ENCODE results near the gene AGBL4. TPM values are rescaled to one million over a fixed set of nuclear protein-coding genes. Genes with fewer than 3 reads are reported as not detected.

Gene AGBL4
- total RNA-seq, 1 donor = 0.10 TPM

DNA sequence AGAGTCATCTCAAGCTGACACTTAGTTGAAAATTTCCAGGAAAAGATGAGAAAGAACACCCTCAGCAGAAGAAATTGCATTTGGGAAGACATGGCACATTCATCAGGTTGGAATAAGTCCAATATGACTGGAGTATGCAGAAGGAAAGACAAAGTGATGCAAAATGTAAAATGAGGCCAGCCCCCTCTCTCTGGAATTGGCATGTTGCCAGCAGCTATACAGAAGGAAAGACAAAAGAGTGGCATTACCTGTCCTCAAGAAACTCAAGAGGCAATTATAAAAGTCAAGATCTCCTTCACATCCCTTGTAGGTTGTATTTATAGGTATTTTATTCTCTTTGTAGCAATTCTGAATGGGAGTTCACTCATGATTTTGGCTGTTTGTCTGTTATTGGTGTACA lies 426.3 kb downstream of the AGBL4 start:
- H3K9me3 ChIP-seq (ENCODE audit: low read depth, low read length) = no peaks in the 10 kb centered on the region
- no peaks in the 10 kb centered on the region for H3K4me1 ChIP-seq (ENCODE audit: insufficient read depth, low read length)
- no peak overlapping the region for H3K4me3 ChIP-seq (ENCODE audit: low read length)
- no peaks in the 10 kb centered on the region for H3K27me3 ChIP-seq (ENCODE audit: insufficient read depth, low read length)

DNA sequence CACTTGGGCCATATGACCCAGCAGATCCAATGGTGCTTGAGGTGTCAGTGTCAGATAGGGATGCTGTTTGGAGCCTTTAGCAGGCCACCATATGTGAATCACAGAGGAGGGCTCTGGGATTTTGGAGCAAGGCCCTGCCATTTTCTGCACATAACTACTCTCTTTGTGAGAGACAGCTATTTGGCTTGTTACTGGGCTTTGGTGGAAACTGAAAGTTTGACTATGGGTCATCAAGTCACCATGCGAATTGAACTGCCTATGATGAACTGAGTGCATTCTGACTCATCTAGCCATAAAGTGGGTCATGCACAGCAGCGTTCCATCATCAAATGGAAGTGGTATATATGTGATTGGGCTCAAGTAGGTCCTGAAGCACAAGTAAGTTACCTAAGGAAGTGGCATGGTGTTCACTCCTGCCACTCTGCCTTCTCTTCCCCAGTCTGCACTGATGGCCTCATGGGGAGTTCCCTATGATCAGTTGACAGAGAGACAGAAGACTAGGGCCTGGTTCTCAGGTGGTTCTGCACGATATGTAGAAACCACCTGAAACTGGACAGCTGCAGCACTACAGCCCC lies 447.3 kb downstream of the AGBL4 start:
- Histone ChIP-seq H3K4me1 (ENCODE audit: insufficient read depth, low read length) (no peaks in the 10 kb centered on the region), H3K4me3 (ENCODE audit: low read length) (no peak overlapping the region), H3K9me3 (ENCODE audit: low read depth, low read length) (peaks cover 11% of the 10 kb centered on the region), H3K27me3 (ENCODE audit: insufficient read depth, low read length) (no peaks in the 10 kb centered on the region)

DNA sequence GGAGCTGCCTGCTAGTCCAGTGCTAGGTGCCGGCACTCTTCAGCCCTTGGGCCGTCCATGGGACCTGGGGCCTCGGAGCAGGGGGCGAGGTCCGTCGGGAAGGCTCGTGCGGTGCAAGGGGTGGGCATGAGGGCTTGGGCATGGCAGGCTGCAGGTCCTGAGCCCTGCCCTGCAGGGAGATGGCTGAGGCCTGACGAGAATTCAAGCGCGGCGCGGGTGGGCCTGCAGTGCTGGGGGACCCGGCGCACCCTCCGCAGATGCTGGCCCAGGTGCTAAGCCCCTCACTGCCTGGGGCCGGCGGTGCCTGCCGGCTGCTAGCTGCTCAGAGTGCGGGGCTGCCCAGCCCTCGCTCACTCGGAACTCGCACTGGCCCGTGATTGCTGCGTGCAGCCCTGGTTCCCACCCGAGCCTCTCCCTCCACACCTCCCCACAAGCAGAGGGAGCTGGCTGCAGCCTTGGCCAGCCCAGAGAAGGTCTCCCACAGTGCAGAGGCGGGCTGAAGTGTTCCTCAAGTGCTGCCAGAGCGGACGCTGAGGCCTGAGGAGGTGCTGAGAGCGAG lies 467.0 kb downstream of the AGBL4 start:
- no peaks in the 10 kb centered on the region for H3K9me3 ChIP-seq (ENCODE audit: low read depth, low read length)
- H3K4me1 ChIP-seq (ENCODE audit: insufficient read depth, low read length) = no peaks in the 10 kb centered on the region
- no peak overlapping the region for H3K4me3 ChIP-seq (ENCODE audit: low read length)
- H3K27me3 ChIP-seq (ENCODE audit: insufficient read depth, low read length) = no peaks in the 10 kb centered on the region

DNA sequence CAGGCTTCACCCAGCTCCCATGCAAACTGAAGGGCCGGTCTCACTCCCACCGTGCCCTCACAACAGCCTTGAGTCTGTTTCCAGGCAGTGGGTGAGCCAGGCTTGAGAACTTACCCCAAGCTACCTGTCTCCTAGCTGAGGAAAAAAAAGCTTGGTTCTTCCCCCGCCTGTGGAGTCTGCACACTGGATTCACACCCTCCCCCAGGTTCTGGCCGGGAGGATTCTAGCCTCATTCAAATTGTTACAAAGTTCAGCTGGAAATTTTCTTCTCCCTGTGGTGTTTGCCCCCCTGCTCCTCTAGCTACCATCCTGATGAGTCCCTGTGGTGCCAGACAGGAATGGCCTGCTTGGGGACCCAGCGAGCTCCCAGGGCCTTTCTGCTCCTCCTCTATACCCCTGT lies 471.7 kb downstream of the AGBL4 start:
- no peaks in the 10 kb centered on the region for H3K4me1 ChIP-seq (ENCODE audit: insufficient read depth, low read length)
- H3K27me3 ChIP-seq (ENCODE audit: insufficient read depth, low read length) = no peaks in the 10 kb centered on the region
- no peak overlapping the region for H3K4me3 ChIP-seq (ENCODE audit: low read length)
- H3K9me3 ChIP-seq (ENCODE audit: low read depth, low read length) = no peaks in the 10 kb centered on the region

DNA sequence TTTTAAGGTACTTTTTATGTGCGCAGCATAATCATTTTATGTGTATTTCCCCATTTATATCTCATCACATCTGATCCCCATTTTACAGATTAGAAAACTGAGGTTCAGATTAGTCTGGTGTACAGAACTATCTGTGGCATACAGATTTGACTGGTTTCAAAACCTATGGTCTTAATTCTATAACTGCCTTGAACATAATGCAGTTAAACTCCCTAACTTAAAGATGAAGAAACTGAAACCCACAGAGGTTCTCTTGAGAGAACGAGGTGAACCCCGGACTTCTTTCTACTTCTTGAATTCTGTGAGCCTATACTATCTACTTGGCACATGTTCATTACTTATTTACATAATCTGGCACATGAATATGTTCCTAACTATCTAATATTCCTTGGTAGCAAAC lies 479.1 kb downstream of the AGBL4 start:
- no peaks in the 10 kb centered on the region for H3K4me1 ChIP-seq (ENCODE audit: insufficient read depth, low read length)
- H3K9me3 ChIP-seq (ENCODE audit: low read depth, low read length) = peaks cover 6% of the 10 kb centered on the region
- H3K4me3 ChIP-seq (ENCODE audit: low read length) = no peak overlapping the region
- H3K27me3 ChIP-seq (ENCODE audit: insufficient read depth, low read length) = no peaks in the 10 kb centered on the region

DNA sequence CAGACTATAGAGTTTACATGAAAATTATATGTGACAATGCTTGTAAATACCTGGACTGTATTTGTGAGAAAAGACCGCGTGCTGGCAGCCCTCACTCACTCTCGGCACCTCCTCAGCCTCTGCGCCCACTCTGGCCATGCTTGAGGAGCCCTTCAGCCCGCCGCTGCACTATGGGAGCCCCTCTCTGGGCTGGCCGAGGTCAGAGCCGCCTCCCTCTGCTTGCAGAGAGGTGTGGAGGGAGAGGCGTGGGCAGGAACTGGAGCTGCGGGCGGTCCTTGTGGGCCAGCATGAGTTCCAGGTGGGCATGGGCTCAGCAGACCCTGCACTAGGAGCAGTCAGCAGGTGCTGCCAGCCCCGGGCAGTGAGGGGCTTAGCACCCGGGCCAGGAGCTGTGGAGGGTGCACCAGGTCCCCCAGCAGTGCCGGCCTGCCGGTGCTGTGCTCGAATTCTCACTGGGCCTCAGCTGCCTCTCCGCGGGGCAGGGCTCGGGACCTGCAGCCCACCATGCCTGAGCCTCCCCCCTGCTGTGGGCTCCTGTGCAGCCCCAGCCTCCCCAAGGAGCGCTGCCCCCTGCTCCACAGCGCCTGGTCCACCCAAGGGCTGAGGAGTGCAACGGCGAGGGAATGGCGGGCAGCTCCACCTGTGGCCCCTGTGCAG lies 482.5 kb downstream of the AGBL4 start:
- Histone ChIP-seq H3K4me3 (ENCODE audit: low read length) (no peak overlapping the region), H3K9me3 (ENCODE audit: low read depth, low read length) (peaks cover 6% of the 10 kb centered on the region), H3K27me3 (ENCODE audit: insufficient read depth, low read length) (no peaks in the 10 kb centered on the region), H3K4me1 (ENCODE audit: insufficient read depth, low read length) (no peaks in the 10 kb centered on the region)

DNA sequence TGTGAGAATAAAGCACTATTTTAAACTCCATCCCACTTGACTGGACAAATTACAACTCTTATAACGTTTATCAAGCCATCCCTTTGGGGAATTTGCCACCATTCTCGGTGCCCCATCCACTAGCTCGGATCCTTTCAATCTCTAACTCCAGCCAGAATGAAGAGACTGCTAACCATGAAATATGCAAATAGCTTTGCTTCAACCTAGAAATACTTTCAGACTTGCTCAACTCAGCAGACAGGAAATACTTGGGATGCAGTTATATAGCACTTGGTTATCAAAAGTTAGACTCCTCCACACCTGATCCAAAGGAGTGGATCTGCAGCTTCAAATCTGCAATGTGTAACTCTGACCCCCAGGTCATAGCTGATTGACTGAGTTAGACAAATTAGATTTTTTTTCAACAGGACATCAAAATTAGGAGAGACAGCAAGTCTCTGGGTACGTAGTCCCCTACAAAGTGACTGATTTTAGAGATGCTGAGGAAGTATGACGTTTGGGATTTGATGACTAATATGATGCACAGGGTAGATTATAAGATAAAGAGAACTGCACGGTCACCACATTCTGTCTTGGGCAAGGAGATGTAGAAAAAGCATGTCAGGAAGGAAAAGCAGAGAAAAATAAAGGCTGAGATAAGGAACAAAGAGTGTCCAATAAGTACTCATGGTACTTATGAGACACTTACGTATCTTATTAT lies 496.0 kb downstream of the AGBL4 start:
- H3K27me3 ChIP-seq (ENCODE audit: insufficient read depth, low read length) = no peaks in the 10 kb centered on the region

DNA sequence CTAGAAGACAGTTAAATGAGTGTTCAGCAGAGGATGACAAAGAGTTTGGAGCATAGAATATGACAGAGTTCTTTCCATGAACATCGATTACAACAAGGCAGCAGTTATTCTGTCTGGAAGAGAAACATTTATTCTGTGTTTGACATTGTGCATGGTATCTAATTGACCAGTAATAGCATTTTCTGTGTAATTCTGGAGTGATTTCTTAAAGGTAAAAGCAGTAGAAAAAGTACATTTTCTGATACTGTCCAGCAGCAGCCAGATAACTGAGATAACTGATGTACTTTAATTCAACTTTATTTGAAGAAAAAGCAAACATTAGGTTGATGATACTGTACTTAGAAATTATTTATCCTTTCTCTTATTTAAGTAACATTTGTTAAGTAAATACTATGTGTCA lies 497.1 kb downstream of the AGBL4 start:
- Histone ChIP-seq H3K27me3 (ENCODE audit: insufficient read depth, low read length) (no peaks in the 10 kb centered on the region), H3K4me1 (ENCODE audit: insufficient read depth, low read length) (no peaks in the 10 kb centered on the region), H3K4me3 (ENCODE audit: low read length) (no peak overlapping the region), H3K9me3 (ENCODE audit: low read depth, low read length) (no peaks in the 10 kb centered on the region)

More for the DNA sequence above, 496.0 kb downstream of the AGBL4 start:
- Histone ChIP-seq H3K9me3 (ENCODE audit: low read depth, low read length) (no peaks in the 10 kb centered on the region), H3K4me1 (ENCODE audit: insufficient read depth, low read length) (no peaks in the 10 kb centered on the region), H3K4me3 (ENCODE audit: low read length) (no peak overlapping the region)

DNA sequence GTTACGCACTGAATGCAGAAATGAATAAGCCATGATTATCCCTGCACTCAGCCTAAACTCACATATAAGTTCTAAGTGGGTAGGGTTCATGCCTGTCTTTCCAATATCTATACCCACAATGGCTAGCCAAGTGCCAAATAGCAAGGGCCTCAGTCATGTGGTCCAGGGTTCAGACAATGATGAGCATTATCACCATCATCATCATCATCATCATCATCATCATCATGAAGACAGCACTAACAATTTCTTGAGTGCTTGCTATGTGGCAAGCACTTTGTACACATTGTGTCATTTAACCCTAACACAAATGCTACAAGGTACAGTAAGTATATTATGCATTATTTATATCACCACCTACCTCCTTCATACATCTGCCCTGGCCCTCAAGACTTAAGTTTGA lies 500.0 kb downstream of the AGBL4 start:
- Histone ChIP-seq H3K27me3 (ENCODE audit: insufficient read depth, low read length) (no peaks in the 10 kb centered on the region), H3K4me1 (ENCODE audit: insufficient read depth, low read length) (no peaks in the 10 kb centered on the region), H3K9me3 (ENCODE audit: low read depth, low read length) (no peaks in the 10 kb centered on the region), H3K4me3 (ENCODE audit: low read length) (no peak overlapping the region)

DNA sequence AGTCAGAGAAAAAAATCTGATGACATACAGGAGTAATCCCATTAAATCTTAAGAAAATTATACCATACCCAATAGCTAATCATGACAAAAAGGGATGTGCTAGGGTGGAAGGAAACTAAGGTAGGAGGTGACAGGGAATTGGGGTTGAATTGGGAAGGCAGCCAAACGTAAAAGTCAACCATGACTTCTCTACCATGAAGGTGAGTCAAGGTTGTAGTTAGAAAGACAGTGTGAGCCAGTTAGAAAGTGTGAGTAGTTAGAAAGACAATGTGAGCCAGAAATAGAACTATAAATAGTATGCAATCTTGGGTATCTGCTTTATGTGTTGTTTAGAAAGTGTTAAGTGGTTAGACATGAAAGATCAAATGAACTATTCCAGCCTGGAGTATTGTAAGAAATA lies 556.8 kb downstream of the AGBL4 start:
- H3K9me3 ChIP-seq (ENCODE audit: low read depth, low read length) = no peaks in the 10 kb centered on the region
- H3K27me3 ChIP-seq (ENCODE audit: insufficient read depth, low read length) = no peaks in the 10 kb centered on the region
- H3K4me3 ChIP-seq (ENCODE audit: low read length) = no peak overlapping the region
- H3K4me1 ChIP-seq (ENCODE audit: insufficient read depth, low read length) = no peaks in the 10 kb centered on the region

DNA sequence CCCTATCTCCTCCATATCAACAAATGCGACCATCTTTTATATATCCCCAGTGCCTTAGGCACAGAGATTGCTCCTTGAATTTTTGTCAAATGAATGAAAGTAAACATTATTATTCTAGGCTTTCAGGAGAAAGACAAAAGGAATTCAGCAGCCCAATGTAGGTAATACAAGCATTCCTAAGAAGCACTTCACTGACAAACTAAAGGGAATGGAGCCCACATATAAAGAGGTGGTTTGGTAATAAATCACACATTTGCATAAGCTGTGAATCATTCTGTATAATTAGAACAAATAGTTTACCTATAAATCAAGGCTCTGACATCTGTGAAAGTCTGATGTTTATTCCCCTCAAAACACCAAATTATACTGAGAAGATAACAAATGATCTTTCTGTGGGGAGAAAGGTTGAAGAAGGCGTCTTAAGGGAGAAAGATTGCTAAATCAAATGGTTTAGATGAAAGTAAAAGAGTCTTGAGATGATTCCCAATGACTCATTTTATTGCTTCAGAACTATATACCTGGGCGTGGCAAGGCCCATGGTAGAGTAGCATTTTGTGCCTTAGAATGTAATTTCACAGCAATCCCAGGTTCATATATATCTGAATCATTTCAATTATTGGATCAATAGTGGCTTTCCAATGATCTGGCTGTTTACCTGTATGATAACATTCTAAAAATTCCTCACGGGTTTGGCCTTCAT lies 558.1 kb downstream of the AGBL4 start:
- no peaks in the 10 kb centered on the region for H3K9me3 ChIP-seq (ENCODE audit: low read depth, low read length)
- H3K27me3 ChIP-seq (ENCODE audit: insufficient read depth, low read length) = no peaks in the 10 kb centered on the region
- no peaks in the 10 kb centered on the region for H3K4me1 ChIP-seq (ENCODE audit: insufficient read depth, low read length)
- no peak overlapping the region for H3K4me3 ChIP-seq (ENCODE audit: low read length)

DNA sequence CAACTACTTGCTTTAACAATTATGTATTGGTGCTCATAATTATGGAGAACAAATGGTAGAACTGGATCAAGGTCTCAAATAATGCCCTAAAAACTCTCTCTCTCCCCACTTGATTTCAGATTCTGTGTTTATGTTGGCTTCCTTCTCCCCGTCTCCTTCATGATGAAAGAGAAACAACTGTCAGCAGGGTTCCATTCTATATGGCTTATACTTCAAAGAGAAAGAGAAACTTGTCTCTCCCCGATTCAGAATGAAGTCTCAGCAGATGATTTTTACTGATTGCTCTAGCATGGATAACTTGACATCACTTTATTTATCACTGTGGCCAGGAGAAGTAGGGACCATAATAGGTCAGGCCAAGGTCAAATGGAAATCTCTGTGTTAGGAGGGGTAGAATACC lies 575.6 kb downstream of the AGBL4 start:
- Histone ChIP-seq H3K27me3 (ENCODE audit: insufficient read depth, low read length) (no peaks in the 10 kb centered on the region), H3K4me1 (ENCODE audit: insufficient read depth, low read length) (no peaks in the 10 kb centered on the region), H3K4me3 (ENCODE audit: low read length) (no peak overlapping the region), H3K9me3 (ENCODE audit: low read depth, low read length) (no peaks in the 10 kb centered on the region)

DNA sequence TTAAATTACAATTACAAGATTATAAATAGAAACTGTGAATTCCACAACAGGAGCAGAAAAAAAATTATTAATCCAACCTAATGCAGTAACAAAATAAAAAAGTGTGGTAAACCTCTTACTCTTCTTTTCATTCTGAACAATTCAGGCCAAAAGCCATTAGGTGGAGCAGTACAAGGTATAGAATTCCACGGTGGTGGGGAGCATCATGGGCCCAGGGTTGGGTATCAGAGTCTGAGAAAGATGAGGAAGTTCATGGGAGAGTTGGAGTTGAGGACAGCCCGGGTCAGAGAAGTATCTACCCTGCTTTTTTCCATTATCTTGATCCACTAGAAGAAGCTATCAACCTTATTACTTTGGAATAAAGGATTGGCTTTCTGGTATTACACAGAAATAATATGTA lies 586.9 kb downstream of the AGBL4 start:
- H3K27me3 ChIP-seq (ENCODE audit: insufficient read depth, low read length) = no peaks in the 10 kb centered on the region
- H3K9me3 ChIP-seq (ENCODE audit: low read depth, low read length) = no peaks in the 10 kb centered on the region
- H3K4me1 ChIP-seq (ENCODE audit: insufficient read depth, low read length) = no peaks in the 10 kb centered on the region
- no peak overlapping the region for H3K4me3 ChIP-seq (ENCODE audit: low read length)

DNA sequence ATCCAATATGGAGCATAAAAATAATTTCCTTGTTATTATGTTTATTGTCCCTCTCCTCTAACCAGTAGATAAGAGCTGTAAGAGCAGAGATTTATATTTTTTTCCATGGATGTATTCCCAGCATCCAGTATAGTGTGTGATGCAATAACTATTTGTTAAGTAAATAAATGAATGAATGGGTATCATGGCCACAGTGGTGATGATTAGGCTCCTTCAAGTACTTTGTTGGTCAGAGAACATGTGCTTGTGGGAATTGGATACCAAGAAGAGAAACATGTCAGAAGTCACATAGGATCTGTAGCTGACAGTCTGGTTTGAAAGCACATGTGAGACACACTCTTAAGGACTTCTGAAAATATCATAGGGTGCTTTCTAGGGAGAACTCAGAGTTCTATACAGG lies 588.5 kb downstream of the AGBL4 start:
- H3K27me3 ChIP-seq (ENCODE audit: insufficient read depth, low read length) = no peaks in the 10 kb centered on the region
- no peaks in the 10 kb centered on the region for H3K9me3 ChIP-seq (ENCODE audit: low read depth, low read length)
- no peak overlapping the region for H3K4me3 ChIP-seq (ENCODE audit: low read length)
- H3K4me1 ChIP-seq (ENCODE audit: insufficient read depth, low read length) = no peaks in the 10 kb centered on the region

DNA sequence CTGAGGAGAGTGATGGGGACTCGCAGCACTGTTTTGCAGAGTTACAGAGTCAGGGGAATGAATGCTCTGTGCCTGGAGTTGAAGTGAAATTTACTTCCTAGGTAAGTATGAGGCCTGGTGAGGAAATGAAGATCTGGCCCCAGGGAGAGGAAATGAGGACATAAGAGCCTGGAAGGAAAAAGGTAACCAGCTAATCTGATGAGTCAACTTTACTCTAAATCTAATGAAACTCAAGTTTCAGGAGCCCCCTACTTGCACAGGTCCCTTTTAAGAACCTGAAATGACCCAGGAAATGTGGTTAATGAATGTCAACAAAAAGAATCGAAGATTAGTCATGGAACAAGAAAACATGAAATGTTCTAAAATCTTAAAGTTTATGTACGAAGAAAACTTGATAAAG lies 599.0 kb downstream of the AGBL4 start:
- Histone ChIP-seq H3K9me3 (ENCODE audit: low read depth, low read length) (no peaks in the 10 kb centered on the region), H3K27me3 (ENCODE audit: insufficient read depth, low read length) (no peaks in the 10 kb centered on the region), H3K4me3 (ENCODE audit: low read length) (no peak overlapping the region), H3K4me1 (ENCODE audit: insufficient read depth, low read length) (no peaks in the 10 kb centered on the region)

Measured in mononuclear cell (primary cell).